Stimulated activated naive CD8-positive, alpha-beta T cell treated with anti-CD3 and anti-CD28 coated beads, Interleukin-15, Interleukin-2, amounts not matched to agents 100 U/mL and 50 U/mL, for 24 hours (primary cell): ENCODE results near the gene LYAR.
"Not testable (repeated sequence)": the region's sequence is repeated elsewhere in the genome, so short reads cannot be mapped to it uniquely, and the experiment has no call there.

Experiments used
- ATAC-seq: fragments of 150-1000 bp; cut with Tn5 transposase; one replicate; pipeline ENCODE4 v1.10.0; 2021
- DNase-seq: peaks from one replicate; pipeline ENCODE4 v3.0.0; 2021

LYAR gene

DNA sequence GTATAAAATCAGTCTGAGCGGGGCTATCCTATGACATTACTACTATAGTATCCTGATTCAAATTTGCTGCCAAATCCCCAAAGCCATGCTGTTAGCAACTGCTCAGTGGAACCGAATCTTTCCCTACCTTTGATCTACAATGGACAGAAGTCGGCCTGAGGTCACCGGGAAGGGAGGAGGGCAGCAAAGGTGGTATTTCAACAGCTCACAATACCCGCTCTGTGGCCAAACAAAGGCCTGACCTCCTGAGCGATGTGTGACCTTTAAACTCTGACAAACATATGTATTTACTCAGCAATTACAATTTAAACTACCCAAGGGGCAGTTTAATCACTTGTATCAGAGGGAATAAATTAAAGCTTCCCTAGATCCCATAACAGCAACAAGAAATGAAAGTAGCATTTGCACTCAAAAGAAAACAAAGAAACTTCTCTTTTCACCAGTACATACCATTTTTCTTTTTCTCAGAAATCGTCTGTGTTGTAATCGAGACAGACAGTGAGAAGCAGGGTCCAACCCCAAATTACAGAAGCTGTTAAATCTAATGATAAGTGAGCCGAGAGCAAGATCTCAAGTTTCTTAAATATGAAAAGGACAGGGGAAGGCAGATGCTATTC, 30.4 kb downstream of the LYAR start:
- DNase-seq, result no peak
- ATAC-seq, result no peak

- not testable (repeated sequence) for DNase-seq
Measured at GRCh38 chr4:4257705-4258104, 32.2 kb downstream of the LYAR start.

DNA sequence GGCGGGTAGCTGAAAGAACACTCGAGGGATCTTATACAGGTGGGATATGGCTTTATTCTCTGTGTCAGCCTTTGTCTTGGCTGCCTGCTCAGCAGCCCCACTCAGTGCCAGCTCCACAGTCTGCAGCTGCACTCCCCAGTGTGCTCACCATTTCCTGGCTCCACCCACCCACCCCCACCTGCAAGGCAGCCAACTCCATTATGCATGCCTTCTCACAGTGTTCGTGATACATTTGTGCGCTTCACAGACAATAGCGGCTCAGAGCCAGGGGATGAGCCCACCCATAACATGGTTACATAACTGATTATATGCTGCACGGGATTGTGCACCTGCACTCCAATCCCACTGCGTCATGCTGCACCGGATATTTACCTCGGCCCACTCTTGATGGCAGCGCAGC, 33.2 kb downstream of the LYAR start:
- DNase-seq (no peak), ATAC-seq (no peak)

More at GRCh38 chr4:4257705-4258104, 32.2 kb downstream of the LYAR start:
- not testable (repeated sequence) for ATAC-seq

DNA sequence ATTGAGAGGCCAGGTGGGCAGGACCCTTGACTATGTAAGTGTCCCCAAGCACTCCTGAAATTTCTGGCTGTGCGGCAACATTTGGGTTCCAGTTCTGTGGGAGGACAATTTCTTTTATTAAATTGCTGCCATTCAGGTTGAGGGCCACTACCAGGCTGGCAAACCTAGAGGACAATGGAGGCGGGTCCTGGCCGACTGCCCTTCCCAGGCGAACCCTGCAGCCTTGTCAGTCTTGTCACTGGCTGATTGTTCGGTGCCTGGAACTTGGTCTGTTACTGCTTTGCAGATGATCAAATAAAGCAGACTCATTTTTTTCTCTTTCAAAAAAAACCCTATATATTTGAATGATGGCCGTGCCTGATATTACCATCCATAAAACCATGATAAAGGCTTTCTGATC, 35.3 kb downstream of the LYAR start:
- no peak for ATAC-seq
- no peak for DNase-seq

DNA sequence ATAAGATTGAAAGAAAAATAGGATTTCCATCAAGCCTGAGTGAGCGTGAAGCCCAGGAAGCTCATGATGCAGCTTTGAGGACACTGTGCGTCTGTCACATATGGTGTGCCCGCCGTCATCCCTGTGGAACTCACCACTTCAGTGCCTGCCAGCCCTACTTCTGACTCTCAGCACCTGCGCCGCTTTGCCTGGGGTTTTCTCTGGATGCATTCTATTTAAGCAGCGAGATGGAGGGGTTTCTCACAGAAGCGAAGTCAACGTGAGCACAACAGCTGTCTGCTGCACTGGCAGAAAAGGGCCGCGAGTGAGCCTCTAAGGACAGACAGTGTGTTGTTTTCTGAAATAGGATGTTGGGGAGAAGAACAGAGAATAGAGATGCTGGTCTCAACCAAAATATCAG, 35.8 kb downstream of the LYAR start:
- ATAC-seq (no peak), DNase-seq (no peak)

DNA sequence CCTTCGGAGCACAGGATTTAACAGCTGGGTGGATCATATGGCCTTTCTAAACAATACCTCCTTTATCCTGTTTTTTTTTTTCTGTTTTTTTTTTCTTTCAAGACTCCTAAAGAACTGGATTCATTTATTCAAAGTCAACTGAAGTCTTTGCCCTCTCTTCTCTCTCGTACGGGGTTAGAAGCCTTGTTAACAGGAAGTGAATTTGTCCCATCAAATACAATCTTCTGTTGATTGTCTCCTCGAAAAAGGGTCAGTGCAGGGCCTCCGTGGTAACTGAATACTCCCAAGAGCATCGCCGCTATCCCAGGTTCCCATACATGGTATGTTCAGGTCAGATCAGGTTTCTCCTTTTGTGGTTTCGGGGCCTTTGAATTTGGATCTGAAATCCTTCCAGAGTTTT, 40.1 kb downstream of the LYAR start:
- DNase-seq (no peak), ATAC-seq (no peak)

DNA sequence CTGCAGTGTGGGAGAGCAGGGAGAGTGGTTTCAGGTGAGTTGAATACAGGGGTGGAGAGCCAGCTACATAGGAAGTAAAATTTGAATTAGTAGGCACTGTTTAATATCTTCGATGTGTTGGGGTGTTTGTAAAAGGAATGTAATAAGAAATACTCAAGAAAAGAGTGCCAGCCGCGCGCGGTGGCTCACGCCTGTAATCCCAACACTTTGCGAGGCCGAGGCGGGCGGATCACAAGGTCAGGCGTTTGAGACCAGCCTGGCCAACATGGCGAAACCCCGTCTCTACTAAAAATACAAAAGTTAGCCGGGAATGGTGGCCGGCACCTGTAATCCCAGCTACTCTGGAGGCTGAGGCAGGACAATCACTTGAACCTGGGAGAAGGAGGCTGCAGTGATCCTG, 40.6 kb downstream of the LYAR start:
- not testable (repeated sequence) for DNase-seq, ATAC-seq

DNA sequence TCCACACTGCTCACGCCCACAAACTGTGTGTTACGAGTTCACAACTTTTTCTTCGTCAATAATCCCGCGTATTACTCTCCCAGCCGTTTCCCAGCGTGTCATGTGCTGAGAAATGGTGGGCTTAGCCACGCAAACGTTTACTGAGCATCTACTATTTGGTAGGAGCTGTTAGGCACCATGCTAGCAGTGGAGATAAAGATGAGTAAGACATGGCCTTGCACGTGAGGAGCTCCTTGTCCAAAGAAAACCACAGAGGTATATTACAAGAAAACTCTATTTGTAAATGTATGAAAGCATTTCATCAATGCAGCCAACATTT, 41.1 kb downstream of the LYAR start:
- DNase-seq, result no peak
- ATAC-seq, result no peak

DNA sequence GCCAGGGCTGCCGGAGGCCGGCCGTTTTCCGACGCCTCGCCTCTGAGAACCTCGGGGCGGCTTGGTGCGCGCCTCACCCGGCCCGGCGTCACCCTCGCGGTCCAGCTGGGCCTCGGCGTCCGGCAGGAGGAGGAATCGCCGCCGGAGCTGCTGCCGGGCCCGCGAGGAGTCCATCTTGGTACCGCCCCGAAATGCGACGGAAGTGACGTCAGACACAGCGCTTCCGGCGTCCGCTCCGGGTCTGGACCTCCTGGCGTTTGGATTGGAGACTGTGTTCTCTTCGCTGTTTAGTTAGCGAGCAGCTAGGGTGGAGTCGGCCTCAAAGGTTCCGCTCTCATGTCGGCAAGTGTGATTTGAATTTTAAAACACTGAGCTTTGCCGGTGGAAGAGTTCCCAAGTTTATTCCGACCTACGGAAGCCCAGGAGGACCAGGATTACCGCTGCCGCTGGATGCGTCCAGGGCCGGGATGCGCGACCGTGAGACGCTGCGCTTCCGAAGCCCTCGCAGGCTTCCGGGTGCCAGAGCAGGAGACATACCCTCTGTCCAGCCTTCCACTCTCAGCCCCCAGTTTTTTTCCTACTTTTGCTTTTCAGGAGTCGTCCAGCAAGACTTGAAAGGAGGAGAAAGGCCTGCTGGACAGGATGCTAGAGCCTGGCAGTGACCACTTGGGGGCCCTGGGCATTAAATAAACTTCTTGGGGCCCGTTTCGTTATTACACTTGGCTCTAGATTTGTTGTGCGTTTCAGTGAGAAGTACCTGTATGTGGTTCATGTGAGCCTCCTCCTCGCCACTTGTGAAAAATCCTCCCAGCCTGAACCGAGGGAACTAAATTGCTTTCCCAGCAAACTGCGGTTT, 41.7 kb downstream of the LYAR start, which contains the start of gene TMEM128:
Gene TMEM128, minus strand, starts transcription at position 195 of the 856 bp plus-strand sequence. Its CDS starts 21 bp downstream, at position 174.
- ATAC-seq (peak; percentile 97), DNase-seq (peak; percentile 92)

GRCh38 chr4:4247696-4248028, 42.3 kb downstream of the LYAR start:
- DNase-seq (no peak), ATAC-seq (no peak)

- no peak for ATAC-seq
- DNase-seq, result no peak
Measured at GRCh38 chr4:4245172-4245571, 44.8 kb downstream of the LYAR start.

- DNase-seq, ATAC-seq: not testable (repeated sequence)
Measured at GRCh38 chr4:4239551-4239950, 50.4 kb downstream of the LYAR start.

DNA sequence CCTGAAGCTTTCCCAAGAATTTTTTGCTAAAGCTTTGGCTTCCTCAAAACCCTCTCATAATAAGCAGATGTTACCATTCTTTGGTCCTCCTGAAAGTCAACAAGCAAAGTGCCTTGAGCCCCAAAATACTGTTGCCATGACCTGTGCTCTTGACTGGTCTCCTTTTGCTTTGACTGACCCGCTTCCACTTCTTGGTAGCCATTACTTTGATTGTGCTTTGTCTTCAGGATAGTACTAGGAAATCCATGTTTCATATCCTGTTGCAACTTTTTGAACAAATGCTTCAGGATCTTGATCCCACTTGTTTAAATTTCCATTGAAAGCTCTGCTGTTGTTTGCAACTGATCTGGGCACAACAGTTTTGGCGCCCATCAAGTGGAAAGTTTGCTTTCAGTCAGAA, 56.3 kb downstream of the LYAR start:
- ATAC-seq (no peak), DNase-seq (no peak)

DNA sequence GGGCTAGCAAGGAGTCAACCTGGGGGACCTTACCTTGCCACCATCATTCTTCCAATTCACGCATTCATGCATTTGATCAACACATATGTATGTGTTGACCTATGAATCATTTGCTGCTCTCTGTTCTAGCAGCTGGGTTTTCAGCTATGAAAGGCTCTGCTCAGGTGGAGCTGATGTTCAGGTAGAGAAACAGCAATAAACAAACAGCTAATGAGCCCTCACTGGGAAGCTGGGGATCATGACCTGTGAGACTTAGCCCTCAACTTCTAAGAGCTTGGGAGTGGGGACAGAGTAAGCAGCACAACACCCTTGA, 61.6 kb downstream of the LYAR start:
- no peak for DNase-seq
- ATAC-seq, result no peak

- no peak for DNase-seq
- no peak for ATAC-seq
Measured at GRCh38 chr4:4227510-4228355, 62.2 kb downstream of the LYAR start.

- no peak for DNase-seq
- ATAC-seq, result no peak
Measured at GRCh38 chr4:4226606-4227438, 63.1 kb downstream of the LYAR start, which contains the start of gene OTOP1. Gene OTOP1 (minus strand): TSS chr4:4226929. CDS start chr4:4226864, 65 bp downstream.

DNA sequence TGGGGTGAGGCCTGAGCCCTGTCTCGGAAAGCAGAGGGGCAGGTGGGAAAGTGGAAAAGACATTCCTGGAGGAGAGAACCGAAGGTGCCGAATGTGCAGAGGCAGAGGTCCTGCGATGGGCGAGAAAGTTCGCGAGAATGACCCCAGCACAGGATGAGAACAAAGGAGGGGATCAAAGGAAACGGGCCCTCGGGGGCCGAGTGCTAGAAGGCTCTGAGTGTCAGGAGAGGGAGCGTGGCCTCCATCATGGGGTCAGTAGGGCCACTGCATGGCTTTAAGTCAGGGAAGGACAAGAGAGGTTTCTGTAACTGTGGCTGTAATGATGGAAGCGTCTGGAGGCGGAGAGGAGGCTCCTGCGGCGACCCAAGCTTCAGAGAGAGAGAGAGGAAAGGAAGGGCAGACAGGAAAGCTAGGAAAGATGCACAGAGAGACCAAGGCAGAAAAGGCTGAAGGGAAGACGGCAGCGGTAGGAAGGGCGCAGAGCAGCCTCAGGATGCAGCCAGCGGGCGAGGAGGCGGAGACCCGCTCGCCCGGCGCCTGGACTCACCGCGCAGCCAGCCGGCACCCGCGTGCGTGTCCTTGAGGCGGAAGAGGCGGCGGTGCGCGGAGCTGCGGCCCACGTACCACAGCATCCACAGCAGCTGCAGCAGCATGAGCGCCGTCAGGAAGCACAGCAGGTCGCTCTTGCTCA, 63.9 kb downstream of the LYAR start:
- ATAC-seq, result no peak
- no peak for DNase-seq
